Measurements from ENCODE around the gene IFT81. TPM values are rescaled to one million over a fixed set of nuclear protein-coding genes. Genes with fewer than 3 reads are reported as not detected.
A peak's percentile ranks its signal among the peaks of the same experiment; 100 is the strongest.

Gene IFT81
- total and polyA plus RNA-seq, 2 of the 13 experiments (the other 11 are each of a cell fraction or from before 2014, with no cell fraction given): 4.2 to 13.0 TPM

DNA sequence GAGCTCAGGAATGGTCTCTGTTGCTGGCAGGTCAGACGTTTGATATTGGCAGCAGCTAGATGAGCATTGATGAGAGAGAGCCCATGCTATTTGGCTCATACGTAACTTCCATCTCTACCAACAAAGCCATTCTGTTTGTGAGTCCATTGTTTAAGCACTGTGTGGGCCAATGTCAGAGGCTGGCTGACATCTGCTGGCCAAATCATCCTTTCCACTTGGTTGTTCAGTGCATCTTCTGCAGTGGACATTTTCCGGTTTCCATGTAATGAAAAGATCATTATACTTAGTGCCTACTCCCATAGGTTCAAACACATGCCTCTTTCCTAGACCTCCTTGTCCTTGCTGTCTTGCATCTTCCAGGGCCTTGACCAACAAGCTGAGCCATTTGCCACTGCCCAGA is 59.2 kb downstream of the IFT81 start:
- no peaks in the 10 kb centered on the region for H3K4me1 ChIP-seq (ENCODE audit: insufficient read depth, low read length)
- ChIA-PET POLR2A (no interaction called here), CTCF (ENCODE audit: low intra/inter-chr PET ratio, low total read pairs) (no interaction called here)
- BruUV-seq (replicated peaks): no TSS peak
- no peaks in the 10 kb centered on the region for H3K27me3 ChIP-seq (ENCODE audit: control insufficient read depth in 1 of 2, insufficient read depth in 2 of 2, low read length in 2 of 2)
- H3K4me3 ChIP-seq (replicated peaks in 1 of 3; ENCODE audit: insufficient read depth in 1 of 3, low read depth in 2 of 3, low read length in 3 of 3): no peak overlapping the region
- peak; percentile 4 for DNase-seq (ENCODE audit: low spot score)
- no peaks in the 10 kb centered on the region for H3K79me2 ChIP-seq (ENCODE audit: insufficient read depth, low read length)
- no peak; the same call in 2 of the 3 replicates for ATAC-seq
- intact Hi-C loops (cut with micrococcal nuclease; ENCODE audit: unreplicated experiment): no loop called here
- no peak overlapping the region for H2AFZ ChIP-seq (ENCODE audit: low read length)
- peaks cover 6% of the 10 kb centered on the region in 2 experiments; a peak in 3 of 5 replicates for H3K36me3 ChIP-seq (replicated peaks in 1 of 2; ENCODE audit: control insufficient read depth in 1 of 2, insufficient read depth in 2 of 2, low read length in 2 of 2)
- WGBS (ENCODE audit: low lambda C conversion rate): 89% methylated on average over 3 of the region's 3 CpGs
- TF ChIP-seq, protein P1, sequence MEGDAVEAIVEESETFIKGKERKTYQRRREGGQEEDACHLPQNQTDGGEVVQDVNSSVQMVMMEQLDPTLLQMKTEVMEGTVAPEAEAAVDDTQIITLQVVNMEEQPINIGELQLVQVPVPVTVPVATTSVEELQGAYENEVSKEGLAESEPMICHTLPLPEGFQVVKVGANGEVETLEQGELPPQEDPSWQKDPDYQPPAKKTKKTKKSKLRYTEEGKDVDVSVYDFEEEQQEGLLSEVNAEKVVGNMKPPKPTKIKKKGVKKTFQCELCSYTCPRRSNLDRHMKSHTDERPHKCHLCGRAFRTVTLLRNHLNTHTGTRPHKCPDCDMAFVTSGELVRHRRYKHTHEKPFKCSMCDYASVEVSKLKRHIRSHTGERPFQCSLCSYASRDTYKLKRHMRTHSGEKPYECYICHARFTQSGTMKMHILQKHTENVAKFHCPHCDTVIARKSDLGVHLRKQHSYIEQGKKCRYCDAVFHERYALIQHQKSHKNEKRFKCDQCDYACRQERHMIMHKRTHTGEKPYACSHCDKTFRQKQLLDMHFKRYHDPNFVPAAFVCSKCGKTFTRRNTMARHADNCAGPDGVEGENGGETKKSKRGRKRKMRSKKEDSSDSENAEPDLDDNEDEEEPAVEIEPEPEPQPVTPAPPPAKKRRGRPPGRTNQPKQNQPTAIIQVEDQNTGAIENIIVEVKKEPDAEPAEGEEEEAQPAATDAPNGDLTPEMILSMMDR (CRISPR knock-in tag; IDR thresholded peaks at IDR 0.05): peak; percentile 46
- TF ChIP-seq SMC3 (IDR thresholded peaks at IDR 0.05; ENCODE audit: low read length): peak; percentile 19; the same call in 1 of the 2 replicates
- peak; percentile 62 for TF ChIP-seq STAG1 (CRISPR knock-in tag; IDR thresholded peaks at IDR 0.05)
- no peak for TF ChIP-seq SOX13 (IDR thresholded peaks at IDR 0.05)
- TF ChIP-seq SOX13 (CRISPR knock-in tag; conservative IDR thresholded peaks at IDR 0.05 in 1 of 2, IDR thresholded peaks at IDR 0.05 in 1 of 2): no peak
- no peak overlapping the region for H3K27ac ChIP-seq (ENCODE audit: extremely low read length, insufficient read depth, low read length)
- FAIRE-seq: no peak
- no peak overlapping the region for H3K4me2 ChIP-seq (ENCODE audit: low read depth, low read length)
- no peak overlapping the region for H3K9ac ChIP-seq (ENCODE audit: insufficient read depth, low read depth, low read length)
- no peaks in the 10 kb centered on the region for H4K20me1 ChIP-seq (ENCODE audit: insufficient read depth, low read length)
- in situ Hi-C loops (cut with HindIII; ENCODE audit: extremely low pct_ligation_motif_present, low pct_unique_long_range_greater_than_20kb): no loop called here
- H3K9me3 ChIP-seq (ENCODE audit: low read length): peaks cover 5% of the 10 kb centered on the region; the same call in 1 of the 2 replicates

DNA sequence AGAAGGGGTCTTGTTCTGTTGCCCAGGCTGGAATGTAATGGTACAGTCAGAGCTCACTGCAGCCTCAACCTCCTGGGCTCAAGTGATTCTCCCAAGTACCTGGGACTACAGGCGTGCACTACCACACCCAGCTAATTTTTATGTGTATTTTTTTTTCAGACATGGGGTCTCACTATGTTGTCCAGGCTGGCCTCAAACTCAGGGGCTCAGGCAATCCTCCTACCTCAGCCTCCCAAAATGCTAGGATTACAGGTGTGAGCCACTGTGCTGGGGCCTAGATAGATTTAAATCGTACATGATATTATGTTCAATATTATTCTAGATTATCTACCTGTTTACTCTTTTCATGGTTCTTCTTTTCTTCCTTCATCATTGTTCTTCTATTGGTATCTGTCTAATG is 61.5 kb downstream of the IFT81 start:
- H3K27ac ChIP-seq (ENCODE audit: extremely low read length, insufficient read depth, low read length): no peak overlapping the region
- H3K4me1 ChIP-seq (ENCODE audit: insufficient read depth, low read length): no peaks in the 10 kb centered on the region
- in situ Hi-C loops (cut with HindIII; ENCODE audit: extremely low pct_ligation_motif_present, low pct_unique_long_range_greater_than_20kb) (no loop called here), intact Hi-C loops (cut with micrococcal nuclease; ENCODE audit: unreplicated experiment) (no loop called here)
- TF ChIP-seq SOX5 (CRISPR knock-in tag; IDR thresholded peaks at IDR 0.05; ENCODE audit: borderline replicate concordance): no peak
- TF ChIP-seq, protein P2, sequence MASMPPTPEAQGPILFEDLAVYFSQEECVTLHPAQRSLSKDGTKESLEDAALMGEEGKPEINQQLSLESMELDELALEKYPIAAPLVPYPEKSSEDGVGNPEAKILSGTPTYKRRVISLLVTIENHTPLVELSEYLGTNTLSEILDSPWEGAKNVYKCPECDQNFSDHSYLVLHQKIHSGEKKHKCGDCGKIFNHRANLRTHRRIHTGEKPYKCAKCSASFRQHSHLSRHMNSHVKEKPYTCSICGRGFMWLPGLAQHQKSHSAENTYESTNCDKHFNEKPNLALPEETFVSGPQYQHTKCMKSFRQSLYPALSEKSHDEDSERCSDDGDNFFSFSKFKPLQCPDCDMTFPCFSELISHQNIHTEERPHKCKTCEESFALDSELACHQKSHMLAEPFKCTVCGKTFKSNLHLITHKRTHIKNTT (CRISPR knock-in tag; IDR thresholded peaks at IDR 0.05): no peak
- no peak for TF ChIP-seq ZNF17 (CRISPR knock-in tag; IDR thresholded peaks at IDR 0.05)
- TF ChIP-seq ZNF121 (CRISPR knock-in tag; IDR thresholded peaks at IDR 0.05): 0 out of 2 replicates have a peak, but pooled peaks have one; percentile 32
- TF ChIP-seq ZMYM2 (CRISPR knock-in tag; IDR thresholded peaks at IDR 0.05): no peak
- no peak for TF ChIP-seq KDM4B (CRISPR knock-in tag; IDR thresholded peaks at IDR 0.05)
- no peak overlapping the region for H2AFZ ChIP-seq (ENCODE audit: low read length)
- no peaks in the 10 kb centered on the region for H4K20me1 ChIP-seq (ENCODE audit: insufficient read depth, low read length)
- BruUV-seq (replicated peaks): no TSS peak
- no peaks in the 10 kb centered on the region for H3K27me3 ChIP-seq (ENCODE audit: control insufficient read depth in 1 of 2, insufficient read depth in 2 of 2, low read length in 2 of 2)
- POLR2A ChIA-PET: no interaction called here
- 98% methylated on average over 2 of the region's 2 CpGs for WGBS (ENCODE audit: low lambda C conversion rate)
- H3K9ac ChIP-seq (ENCODE audit: insufficient read depth, low read depth, low read length): no peak overlapping the region
- no peak for FAIRE-seq
- H3K4me2 ChIP-seq (ENCODE audit: low read depth, low read length): no peak overlapping the region
- peaks cover 5% of the 10 kb centered on the region; the same call in 1 of the 2 replicates for H3K9me3 ChIP-seq (ENCODE audit: low read length)
- CTCF ChIA-PET (ENCODE audit: low intra/inter-chr PET ratio, low total read pairs): no interaction called here
- H3K4me3 ChIP-seq (replicated peaks in 1 of 3; ENCODE audit: insufficient read depth in 1 of 3, low read depth in 2 of 3, low read length in 3 of 3): no peak overlapping the region
- no peak for ATAC-seq
- no peak for DNase-seq (ENCODE audit: low spot score)
- no peaks in the 10 kb centered on the region for H3K79me2 ChIP-seq (ENCODE audit: insufficient read depth, low read length)
- peaks cover 6% of the 10 kb centered on the region in 2 experiments; a peak in 3 of 5 replicates for H3K36me3 ChIP-seq (replicated peaks in 1 of 2; ENCODE audit: control insufficient read depth in 1 of 2, insufficient read depth in 2 of 2, low read length in 2 of 2)

All from HepG2 (cell line).